Stimulated activated CD4-positive, alpha-beta T cell treated with anti-CD3 and anti-CD28 coated beads, Interleukin-2, amount 100 ng/mL, for 24 hours (primary cell): ENCODE measurements around the gene ARRB1.
"Not testable (repeated sequence)": the region's sequence is repeated elsewhere in the genome, so short reads cannot be mapped to it uniquely, and the experiment has no call there.

Source experiments
- DNase-seq, 2 donors: peaks; one replicate each; pipeline ENCODE4 v3.0.0-alpha.2; 2020

The ARRB1 gene

DNA sequence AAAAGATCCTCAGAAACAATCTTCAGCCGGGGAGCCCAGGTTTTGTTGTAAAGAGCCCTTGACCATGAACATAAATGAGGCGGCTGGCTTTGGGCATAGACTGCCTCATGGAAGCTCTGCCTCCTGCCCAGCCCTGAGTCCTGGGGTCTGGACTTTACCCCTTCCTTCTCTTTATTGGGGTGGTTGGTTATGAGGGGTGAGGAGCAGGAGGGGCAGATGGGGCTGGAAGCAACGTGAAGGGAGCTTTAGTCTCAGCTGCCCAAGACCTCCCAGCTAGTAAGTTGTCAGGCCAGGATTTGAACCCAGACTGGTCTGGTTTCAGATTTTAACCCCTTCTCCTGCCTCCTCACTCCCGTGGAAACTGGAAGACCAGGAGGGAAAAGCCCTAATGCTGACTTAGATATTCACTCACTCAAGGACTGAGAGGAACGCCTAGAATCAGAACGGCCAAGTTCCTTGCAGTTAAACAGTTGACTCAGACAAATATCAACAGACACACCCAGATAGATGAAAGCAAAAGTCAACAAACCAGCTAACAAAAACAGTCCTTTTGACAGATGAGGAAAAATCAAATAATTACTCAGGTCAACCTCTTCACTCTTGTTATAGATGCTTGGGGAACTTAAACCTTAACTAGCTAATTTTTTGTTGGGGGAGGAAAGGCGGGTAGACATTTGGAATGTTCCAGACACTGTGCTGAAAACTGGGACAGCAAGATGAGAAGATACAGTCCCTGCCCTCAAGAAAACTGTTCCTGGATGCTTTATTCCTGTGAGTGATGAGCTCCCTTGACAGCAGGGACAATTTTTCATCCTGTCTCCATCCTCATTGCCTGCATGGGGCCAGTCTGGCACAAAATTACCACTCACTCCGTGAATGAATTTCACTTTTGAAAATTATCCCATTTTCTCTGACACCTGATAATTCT, 20.8 kb upstream of the ARRB1 start:
- no peak for DNase-seq

GRCh38 chr11:75369560-75370255, 18.2 kb upstream of the ARRB1 start:
- DNase-seq: no peak

DNA sequence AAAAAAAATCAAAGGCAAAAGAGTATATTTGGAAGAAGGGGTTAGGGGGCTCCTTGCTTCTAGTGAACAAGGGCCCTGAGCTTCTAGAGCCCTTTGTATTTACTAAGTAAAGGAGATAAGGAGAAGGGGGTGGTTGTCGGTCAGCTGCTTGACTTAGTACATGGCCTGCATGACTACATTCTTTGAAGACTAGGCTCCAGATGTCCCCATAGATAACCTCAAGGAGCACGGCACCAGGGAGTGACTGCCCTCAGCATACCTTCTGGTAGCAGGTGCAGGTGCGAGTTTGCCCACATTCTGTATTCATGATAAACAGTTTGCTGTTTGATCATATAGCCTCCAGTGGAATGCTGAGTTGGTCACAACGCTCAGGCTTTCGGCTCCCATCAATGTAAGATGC, 15.4 kb upstream of the ARRB1 start:
- not testable (repeated sequence) for DNase-seq

- no peak for DNase-seq
Observed at GRCh38 chr11:75365711-75366181, 14.3 kb upstream of the ARRB1 start.

GRCh38 chr11:75362285-75362684, 10.8 kb upstream of the ARRB1 start:
- DNase-seq: not testable (repeated sequence)

- DNase-seq: no peak
Observed at GRCh38 chr11:75356613-75357012, 5.2 kb upstream of the ARRB1 start.

DNA sequence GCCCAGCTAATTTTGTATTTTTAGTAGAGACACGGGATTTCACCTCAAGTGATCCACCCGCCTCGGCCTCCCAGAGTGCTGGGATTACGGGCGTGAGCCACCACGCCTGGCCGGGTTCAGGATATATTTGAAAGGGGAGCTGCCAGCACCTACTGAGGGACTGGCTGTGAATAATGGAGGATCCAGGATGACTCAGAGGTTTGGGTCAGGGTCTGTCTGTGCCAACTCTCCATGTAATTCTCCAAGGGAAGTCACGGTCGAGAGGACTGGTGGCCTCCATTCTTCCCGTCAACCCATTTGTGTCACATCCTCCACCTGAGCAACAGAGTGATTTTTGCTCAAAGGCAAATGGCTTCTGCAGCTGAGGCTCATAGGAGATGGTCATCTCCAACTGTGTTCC, 3.6 kb upstream of the ARRB1 start:
- no peak for DNase-seq

GRCh38 chr11:75352588-75353206, 1.2 kb upstream of the ARRB1 start:
- no peak for DNase-seq

GRCh38 chr11:75351791-75352587, 528 bp upstream of the ARRB1 start:
- DNase-seq: peak; percentile 57 to 63

DNA sequence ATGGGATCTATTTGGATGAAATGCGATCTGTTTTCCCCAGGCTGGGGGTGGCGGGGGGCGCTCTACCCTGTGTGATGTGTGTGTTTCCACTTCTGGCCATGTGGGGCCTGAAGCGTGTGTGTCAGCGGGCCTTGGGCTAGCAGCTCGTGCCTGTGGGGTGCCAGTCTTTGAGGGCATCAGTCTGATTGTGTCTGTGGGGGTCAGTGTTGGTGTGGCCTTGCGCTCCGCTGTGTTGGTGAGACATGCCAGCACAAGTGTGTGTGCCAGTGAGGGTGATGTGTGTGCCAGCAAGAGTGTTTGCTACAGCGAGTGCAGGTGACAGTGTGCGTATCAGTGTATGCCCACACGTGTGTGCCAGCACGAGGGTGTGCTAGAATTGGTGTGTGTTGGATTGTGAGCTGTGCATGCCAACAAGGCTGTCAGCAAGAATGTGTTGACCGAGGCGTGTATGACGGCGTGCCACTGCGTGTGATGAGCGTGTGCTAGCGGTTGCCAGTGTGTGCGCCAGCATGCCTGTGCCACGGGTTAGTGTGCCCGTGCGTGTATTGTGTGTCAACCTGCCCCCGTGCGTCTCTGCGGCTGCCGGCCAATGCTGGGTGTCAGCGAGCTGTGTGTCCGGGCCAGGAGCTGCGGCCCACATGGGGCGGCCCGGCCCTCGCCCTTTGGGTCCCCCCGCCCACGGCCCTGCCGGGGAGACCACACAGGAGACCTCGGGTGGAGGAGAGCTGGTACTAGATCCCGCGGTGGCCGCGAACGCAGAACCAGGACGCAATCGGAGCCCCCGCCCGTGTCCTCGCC, 519 bp downstream of the ARRB1 start:
- peak; percentile 49 to 52 for DNase-seq

DNA sequence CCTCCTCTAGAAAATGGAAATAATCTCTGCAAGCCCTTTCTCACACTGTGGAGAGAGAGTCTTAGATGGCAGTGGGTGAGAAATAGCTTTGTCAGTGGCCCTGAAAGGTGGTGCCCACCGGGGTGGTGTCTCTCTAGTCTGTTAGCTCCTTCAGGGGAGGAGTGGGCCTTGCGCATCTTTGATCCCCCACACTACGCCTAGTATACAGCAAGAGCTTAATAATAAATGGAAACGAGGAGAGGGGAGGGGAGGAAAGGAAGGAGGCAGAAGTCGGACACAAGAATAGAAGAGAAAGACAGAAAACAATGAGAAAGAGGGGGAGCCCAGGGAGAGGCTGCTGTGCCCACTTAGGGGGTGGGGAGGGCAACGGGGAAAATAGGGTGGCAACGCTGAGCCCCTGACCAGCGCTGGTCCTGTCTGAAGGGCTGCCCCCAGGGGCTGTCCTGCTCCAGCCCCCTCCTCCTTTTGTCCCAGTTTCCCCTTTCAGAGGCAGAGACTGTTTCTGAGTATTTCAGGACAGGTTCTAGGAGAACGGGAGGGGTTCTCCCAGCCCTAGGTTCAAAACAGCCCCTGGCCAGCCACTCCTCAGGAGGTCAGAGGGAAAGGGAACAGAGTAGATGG, 1.2 kb downstream of the ARRB1 start:
- no peak for DNase-seq

DNA sequence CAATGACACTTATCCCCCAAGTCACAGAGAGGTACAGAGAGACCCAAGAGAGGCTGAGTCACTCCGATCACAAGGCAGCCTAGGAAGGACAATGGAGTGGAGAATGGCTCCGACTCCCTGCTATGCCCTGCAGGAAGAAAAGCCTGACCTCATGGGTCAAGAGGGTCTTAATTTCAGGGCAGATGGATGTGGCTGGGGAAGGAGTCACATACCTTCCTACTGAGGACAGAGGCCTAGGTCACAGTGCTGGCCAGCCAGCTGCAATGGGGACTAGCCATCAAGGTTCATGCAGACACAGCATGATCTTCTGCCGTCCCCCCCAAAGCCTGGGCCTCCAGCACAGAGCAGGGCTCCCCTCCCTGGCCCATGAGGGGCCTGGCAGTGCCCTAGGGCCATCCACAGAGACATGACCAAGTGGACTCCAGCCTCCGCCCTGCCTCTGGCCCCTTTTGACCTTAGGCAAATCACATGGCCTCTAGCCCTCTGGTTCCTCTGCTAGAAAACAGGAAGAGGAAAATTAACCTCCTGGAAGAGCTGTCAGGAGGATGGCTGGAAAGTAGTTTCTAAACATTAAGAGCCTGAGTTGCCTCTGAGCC, 1.8 kb downstream of the ARRB1 start:
- DNase-seq: no peak

DNA sequence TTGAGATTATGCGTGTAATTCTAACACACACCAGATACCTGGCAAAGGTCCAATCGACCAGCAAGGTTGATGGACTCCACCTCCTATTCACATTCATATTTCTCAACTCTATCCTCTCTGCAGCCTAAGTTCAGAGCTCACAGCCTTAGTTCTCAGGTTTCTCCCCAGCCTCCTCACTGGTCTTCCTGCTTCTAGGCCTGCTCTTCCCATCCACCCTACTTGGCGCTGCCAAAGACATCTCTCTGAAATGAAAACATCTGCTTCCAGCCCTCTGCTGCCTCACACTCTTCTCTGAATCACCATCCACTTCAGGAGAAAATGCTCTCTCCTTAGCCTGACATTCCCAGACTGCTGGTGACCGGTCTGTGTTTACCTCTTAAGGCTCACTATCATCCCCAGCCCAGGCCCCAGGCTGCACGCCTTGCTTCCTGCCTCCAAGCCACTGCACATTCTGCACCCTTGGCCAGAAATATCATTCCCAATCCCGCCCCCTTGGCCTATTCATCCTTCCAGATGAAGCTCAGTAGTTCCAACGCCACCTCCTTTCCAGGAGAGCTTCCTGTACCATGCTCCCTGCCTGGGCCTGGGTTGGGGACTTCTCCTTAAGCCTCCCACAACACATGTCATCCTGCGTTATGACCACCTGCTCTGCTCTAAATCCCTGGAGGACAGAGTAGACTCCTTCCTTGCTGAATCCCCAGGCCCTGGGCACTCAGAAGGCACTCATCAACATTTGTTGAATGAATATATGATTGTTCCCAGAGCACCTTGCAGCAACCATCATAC, 3.5 kb downstream of the ARRB1 start:
- no peak for DNase-seq

DNA sequence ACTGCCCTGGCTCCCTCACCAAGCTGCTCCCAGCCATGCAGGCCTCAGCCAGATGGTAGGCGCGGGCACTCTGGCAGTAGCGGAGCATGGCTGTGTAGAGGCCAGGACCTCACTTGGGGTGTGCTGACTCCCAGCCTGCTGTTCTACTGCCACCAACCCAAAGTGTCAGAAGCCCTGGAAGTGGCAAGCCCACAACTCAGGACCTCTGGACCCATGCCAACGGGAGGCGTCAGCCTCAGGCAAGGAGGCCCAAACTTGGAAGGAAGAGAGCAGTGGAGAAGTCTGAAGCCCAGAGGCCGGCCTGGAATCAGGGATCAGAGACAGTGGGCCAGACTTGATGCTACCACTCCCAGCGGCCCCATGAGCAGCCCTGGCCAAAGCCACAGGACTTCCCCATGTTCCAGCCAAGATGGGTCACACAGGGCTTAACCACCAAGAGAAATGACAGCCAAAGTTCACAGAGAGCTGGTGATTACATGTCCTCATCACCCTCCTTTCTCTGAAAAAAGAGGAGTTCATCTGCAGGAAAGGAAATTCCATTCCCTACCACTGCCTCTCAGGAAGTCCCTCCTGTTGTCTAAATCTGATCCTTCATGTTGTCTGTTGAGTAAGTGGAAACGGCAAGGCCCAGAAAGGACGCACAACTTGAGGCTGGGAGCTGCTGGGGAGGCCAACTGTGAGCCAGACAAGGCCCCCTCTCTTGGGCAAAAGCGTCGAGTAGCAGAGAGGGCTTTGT, 4.4 kb downstream of the ARRB1 start:
- DNase-seq: no peak

DNA sequence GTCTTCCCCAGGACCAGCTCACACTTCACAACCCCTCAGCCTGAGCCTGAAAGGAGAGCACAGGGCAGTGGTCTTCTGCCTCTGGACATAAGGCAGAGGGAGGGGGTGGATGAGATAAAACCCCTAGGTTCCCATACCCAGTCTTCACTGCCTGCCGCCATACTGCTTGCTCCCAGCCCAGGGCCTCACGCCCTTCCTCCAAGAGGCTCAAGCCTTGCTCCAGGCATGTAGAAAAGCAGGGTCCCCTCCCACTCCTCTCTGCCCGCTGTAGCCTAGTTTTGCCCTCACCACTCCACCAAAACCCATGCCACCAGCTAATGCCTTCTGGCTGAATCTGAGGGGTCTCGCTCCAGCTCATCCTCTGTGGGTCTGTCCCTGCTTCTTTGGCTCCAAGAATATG, 5.2 kb downstream of the ARRB1 start:
- DNase-seq: no peak

DNA sequence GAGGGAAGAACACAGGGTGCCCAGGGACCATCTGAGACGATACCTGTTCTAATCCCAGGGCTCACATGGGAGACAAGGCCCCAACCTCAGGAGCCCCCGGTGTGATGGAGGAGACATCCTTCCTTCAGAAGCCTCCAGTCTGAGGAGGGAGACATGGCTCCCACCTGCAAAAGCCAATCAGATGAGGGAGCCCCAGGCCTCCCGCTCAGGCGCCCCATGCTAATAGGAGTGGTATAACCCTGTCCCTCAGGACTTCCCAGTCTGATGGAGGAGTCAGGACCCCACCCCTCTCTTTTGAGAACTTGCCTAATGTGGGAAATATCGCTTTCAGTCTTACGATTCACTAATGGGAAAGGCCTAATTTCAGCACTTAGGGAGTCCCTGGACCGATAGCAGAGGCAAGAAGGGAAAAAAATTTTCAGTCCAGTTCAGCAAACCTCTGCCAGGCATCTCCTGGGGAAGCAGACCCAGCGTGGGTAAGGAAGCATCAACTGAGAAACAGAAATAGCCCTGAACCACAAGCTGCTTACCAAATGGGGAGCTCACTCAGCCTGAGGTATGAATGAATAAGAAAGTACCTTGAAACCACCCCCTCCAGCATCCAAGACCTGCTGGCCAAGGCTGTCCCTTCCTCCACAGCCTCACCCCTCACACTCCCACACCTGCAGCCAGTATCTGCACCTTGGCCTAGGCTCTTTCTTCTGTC, 5.9 kb downstream of the ARRB1 start:
- DNase-seq: no peak

DNA sequence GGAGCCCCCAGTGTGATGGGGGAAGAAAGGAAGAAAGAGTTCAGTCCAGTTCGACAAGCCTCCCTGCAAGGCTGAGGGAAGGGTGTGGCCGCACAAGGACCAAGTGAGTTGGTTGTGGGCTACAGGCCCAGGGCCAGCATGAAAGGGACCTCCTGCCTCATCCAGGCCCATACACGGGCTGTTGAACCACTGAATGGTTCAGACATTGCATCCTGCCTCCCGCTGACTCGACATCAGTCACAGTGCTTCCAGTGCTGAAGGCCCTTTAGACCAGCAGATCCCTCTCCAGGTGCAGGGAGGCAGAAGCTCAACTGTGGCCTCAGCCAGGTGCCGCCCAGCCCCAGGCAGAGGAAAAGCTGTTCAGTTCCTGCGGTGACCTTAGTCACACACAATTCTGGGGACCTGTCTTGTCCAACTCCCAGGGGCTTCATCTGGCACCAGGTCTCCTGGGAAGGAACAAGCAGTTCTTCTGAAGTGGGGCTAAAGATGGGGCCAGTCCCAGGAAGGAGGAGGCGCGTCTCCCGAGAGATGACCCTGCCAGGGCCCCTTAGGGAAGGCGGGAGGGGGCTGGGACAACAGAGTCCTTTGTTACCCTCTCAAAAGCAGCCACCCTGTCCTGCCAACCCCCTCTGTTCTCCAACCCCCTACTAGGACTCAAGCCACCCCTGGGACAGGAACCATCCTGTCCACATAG, 6.6 kb downstream of the ARRB1 start:
- DNase-seq: no peak

GRCh38 chr11:75344186-75344585, 7.3 kb downstream of the ARRB1 start:
- DNase-seq: no peak
